ENCODE data around the gene AKT3.

GRCh38 chr1:243663651-243664050, 186.4 kb downstream of the AKT3 start:
- no peak for TF ChIP-seq CTCF (IDR thresholded peaks at IDR 0.05)
- no peak for TF ChIP-seq POLR2A (IDR thresholded peaks at IDR 0.05)

Measured in thyroid gland (tissue), 4 donors.